MM.1S (cell line): ENCODE data around the gene MYL1.

Experiments
- DNase-seq: peaks from one replicate; pipeline ENCODE4 v3.0.0-alpha.2; 2015
- H2AFZ ChIP-seq: fragments of 300-600 bp; sonication (generic); 2 replicates; pipeline ENCODE4 v1.6.0; 2016; ENCODE audit warnings: antibody characterized with exemption, low read length
- H3F3A ChIP-seq: fragments of 300-600 bp; sonication (generic); 2 replicates; pipeline ENCODE4 v1.6.1; 2016; ENCODE audit warnings: mild to moderate bottlenecking, antibody characterized with exemption, low read length, moderate library complexity, mixed read lengths; ENCODE audit not compliant: insufficient read depth
- H3K27ac ChIP-seq: fragments of 300-600 bp; sonication (generic); 2 replicates; pipeline ENCODE4 v1.5.1; 2016; ENCODE audit warnings: mild to moderate bottlenecking, low read length
- H3K27me3 ChIP-seq: fragments of 300-600 bp; sonication (generic); replicated peaks from 2 replicates; pipeline ENCODE4 v1.6.0; 2016; ENCODE audit warnings: low read length; ENCODE audit not compliant: insufficient read depth
- H3K36me3 ChIP-seq: fragments of 300-600 bp; sonication (generic); replicated peaks from 2 replicates; pipeline ENCODE4 v1.6.1; 2016; ENCODE audit warnings: mild to moderate bottlenecking, low read length, mixed read lengths; ENCODE audit not compliant: insufficient read depth
- H3K4me1 ChIP-seq: fragments of 300-600 bp; sonication (generic); 2 replicates; pipeline ENCODE4 v1.6.1; 2016; ENCODE audit warnings: low read length, mixed read lengths
- H3K4me2 ChIP-seq: fragments of 300-600 bp; sonication (generic); 2 replicates; pipeline ENCODE4 v1.6.0; 2016; ENCODE audit warnings: low read depth, low read length
- H3K4me3 ChIP-seq: fragments of 300-600 bp; sonication (generic); 2 replicates; pipeline ENCODE4 v1.5.1; 2016; ENCODE audit warnings: low read length, mixed read lengths
- H3K79me2 ChIP-seq: fragments of 300-600 bp; sonication (generic); 2 replicates; pipeline ENCODE4 v1.6.1; 2016; ENCODE audit warnings: mixed run types, low read length, mixed read lengths
- H3K9ac ChIP-seq: fragments of 300-600 bp; sonication (generic); 2 replicates; pipeline ENCODE4 v1.6.1; 2016; ENCODE audit warnings: low read length, mixed read lengths
- H3K9me2 ChIP-seq: fragments of 300-600 bp; sonication (generic); replicated peaks from 2 replicates; pipeline ENCODE4 v1.6.1; 2016; ENCODE audit warnings: mild to moderate bottlenecking, low read length, mixed read lengths; ENCODE audit not compliant: insufficient read depth
- H3K9me3 ChIP-seq: fragments of 300-600 bp; sonication (generic); replicated peaks from 2 replicates; pipeline ENCODE4 v1.6.1; 2016; ENCODE audit warnings: mild to moderate bottlenecking, low read length, mixed read lengths; ENCODE audit not compliant: insufficient read depth
- H4K20me1 ChIP-seq: fragments of 300-600 bp; sonication (generic); 2 replicates; pipeline ENCODE4 v1.6.1; 2016; ENCODE audit warnings: mild to moderate bottlenecking, low read length, moderate library complexity, mixed read lengths; ENCODE audit not compliant: insufficient read depth
- EZH2 ChIP-seq: fragments of 300-600 bp; sonication (generic); optimal IDR thresholded peaks from 2 replicates; pipeline ENCODE3; 2017; ENCODE audit warnings: low read depth, mild to moderate bottlenecking, antibody characterized with exemption, low read length, mixed read lengths
- EZH2phosphoT487 ChIP-seq: fragments of 300-600 bp; sonication (generic); IDR thresholded peaks from 2 replicates; pipeline ENCODE4 v1.6.1; 2018; ENCODE audit warnings: antibody characterized with exemption, low read length
- TF ChIP-seq, protein P1 (sequence below): fragments of 300-600 bp; sonication (generic); IDR thresholded peaks from 2 replicates; pipeline ENCODE4 v1.5.1; 2016; ENCODE audit warnings: antibody characterized with exemption, low read length, mixed read lengths

MYL1 gene

GRCh38 chr2:210263841-210264240 lies 51.1 kb downstream of the MYL1 start:
- no peak for TF ChIP-seq EZH2phosphoT487
- TF ChIP-seq, protein P1, sequence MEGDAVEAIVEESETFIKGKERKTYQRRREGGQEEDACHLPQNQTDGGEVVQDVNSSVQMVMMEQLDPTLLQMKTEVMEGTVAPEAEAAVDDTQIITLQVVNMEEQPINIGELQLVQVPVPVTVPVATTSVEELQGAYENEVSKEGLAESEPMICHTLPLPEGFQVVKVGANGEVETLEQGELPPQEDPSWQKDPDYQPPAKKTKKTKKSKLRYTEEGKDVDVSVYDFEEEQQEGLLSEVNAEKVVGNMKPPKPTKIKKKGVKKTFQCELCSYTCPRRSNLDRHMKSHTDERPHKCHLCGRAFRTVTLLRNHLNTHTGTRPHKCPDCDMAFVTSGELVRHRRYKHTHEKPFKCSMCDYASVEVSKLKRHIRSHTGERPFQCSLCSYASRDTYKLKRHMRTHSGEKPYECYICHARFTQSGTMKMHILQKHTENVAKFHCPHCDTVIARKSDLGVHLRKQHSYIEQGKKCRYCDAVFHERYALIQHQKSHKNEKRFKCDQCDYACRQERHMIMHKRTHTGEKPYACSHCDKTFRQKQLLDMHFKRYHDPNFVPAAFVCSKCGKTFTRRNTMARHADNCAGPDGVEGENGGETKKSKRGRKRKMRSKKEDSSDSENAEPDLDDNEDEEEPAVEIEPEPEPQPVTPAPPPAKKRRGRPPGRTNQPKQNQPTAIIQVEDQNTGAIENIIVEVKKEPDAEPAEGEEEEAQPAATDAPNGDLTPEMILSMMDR: no peak
- no peak for TF ChIP-seq EZH2
- Histone ChIP-seq H3K79me2 (no peaks in the 10 kb centered on the region), H3K36me3 (no peaks in the 10 kb centered on the region), H3K9me3 (no peaks in the 10 kb centered on the region), H3F3A (no peaks in the 10 kb centered on the region), H3K9ac (no peak overlapping the region), H3K4me2 (no peak overlapping the region), H4K20me1 (no peaks in the 10 kb centered on the region), H3K27me3 (no peaks in the 10 kb centered on the region), H3K4me1 (no peaks in the 10 kb centered on the region), H3K9me2 (no peaks in the 10 kb centered on the region), H3K4me3 (no peak overlapping the region), H3K27ac (no peak overlapping the region), H2AFZ (no peak overlapping the region)
- DNase-seq: no peak

- H3K9me2 ChIP-seq: no peaks in the 10 kb centered on the region
- no peak overlapping the region for H3K4me3 ChIP-seq
- H3F3A ChIP-seq: no peaks in the 10 kb centered on the region
- H3K4me1 ChIP-seq: no peaks in the 10 kb centered on the region
- no peak for TF ChIP-seq EZH2phosphoT487
- no peak for TF ChIP-seq EZH2
- TF ChIP-seq, protein P1: no peak
- H2AFZ ChIP-seq: no peak overlapping the region
- no peak overlapping the region for H3K27ac ChIP-seq
- no peaks in the 10 kb centered on the region for H4K20me1 ChIP-seq
- H3K36me3 ChIP-seq: no peaks in the 10 kb centered on the region
- H3K79me2 ChIP-seq: no peaks in the 10 kb centered on the region
- H3K9me3 ChIP-seq: no peaks in the 10 kb centered on the region
- H3K27me3 ChIP-seq: no peaks in the 10 kb centered on the region
- no peak for DNase-seq
- H3K9ac ChIP-seq: no peak overlapping the region
- no peak overlapping the region for H3K4me2 ChIP-seq
These were observed 52.9 kb downstream of the MYL1 start for GRCh38 chr2:210262036-210262435.

- Histone ChIP-seq H3K27ac (no peak overlapping the region), H2AFZ (no peak overlapping the region), H3K4me3 (no peak overlapping the region), H3K9me2 (no peaks in the 10 kb centered on the region), H3K79me2 (no peaks in the 10 kb centered on the region), H3F3A (no peaks in the 10 kb centered on the region), H3K4me2 (no peak overlapping the region), H4K20me1 (no peaks in the 10 kb centered on the region), H3K4me1 (no peaks in the 10 kb centered on the region), H3K27me3 (no peaks in the 10 kb centered on the region), H3K9me3 (no peaks in the 10 kb centered on the region), H3K36me3 (no peaks in the 10 kb centered on the region), H3K9ac (no peak overlapping the region)
- TF ChIP-seq EZH2phosphoT487 (no peak), EZH2 (no peak)
- TF ChIP-seq, protein P1: no peak
- DNase-seq: no peak
These were observed 55.3 kb downstream of the MYL1 start for GRCh38 chr2:210259687-210260086.
